Lung (tissue), 12 donors: ENCODE data around the gene RABGAP1L. TPM values are rescaled to one million over a fixed set of nuclear protein-coding genes. Genes with fewer than 3 reads are reported as not detected.

Experiments used
- ATAC-seq: fragments of 200-7000 bp; cut with Tn5 transposase; one replicate; pipeline ENCODE4 v1.9.1; 2020; ENCODE audit warnings: moderate number of reproducible peaks; ENCODE audit not compliant: insufficient read depth, low FRiP score
- DNase-seq, 3 donors: peaks; one replicate each; pipeline ENCODE4 v3.0.0-alpha.2; 2013 to 2017
- H3K27ac ChIP-seq, 2 donors: one replicate each; pipeline ENCODE4 v1.5.1; 2013; ENCODE audit warnings: mild to moderate bottlenecking in 2 of 2, moderate library complexity in 2 of 2, control low read depth in 1 of 2, inconsistent platforms in 1 of 2, low read depth in 1 of 2, low read length in 1 of 2
- H3K27me3 ChIP-seq, 3 donors: one replicate each; pipeline ENCODE4 v1.5.1; 2013; ENCODE audit warnings: low read length in 2 of 3; ENCODE audit not compliant: control insufficient read depth in 3 of 3, insufficient read depth in 3 of 3
- H3K36me3 ChIP-seq, 4 donors: one replicate each; pipeline ENCODE4 v1.5.1; 2013; ENCODE audit warnings: low read length in 4 of 4, mild to moderate bottlenecking in 1 of 4, moderate library complexity in 1 of 4; ENCODE audit not compliant: control insufficient read depth in 4 of 4, insufficient read depth in 4 of 4
- H3K4me1 ChIP-seq, 5 donors: one replicate each; pipeline ENCODE4 v1.5.1; 2013; ENCODE audit warnings: low read length in 5 of 5, mild to moderate bottlenecking in 2 of 5, moderate library complexity in 1 of 5; ENCODE audit not compliant: control insufficient read depth in 5 of 5, insufficient read depth in 5 of 5
- H3K4me3 ChIP-seq: one replicate; pipeline ENCODE4 v1.5.1; 2013; ENCODE audit warnings: mild to moderate bottlenecking, control low read depth, moderate library complexity
- H3K9ac ChIP-seq, 2 donors: one replicate each; pipeline ENCODE4 v1.5.1; 2013; ENCODE audit warnings: low read length in 2 of 2, control low read depth in 1 of 2; ENCODE audit not compliant: insufficient read depth in 1 of 2
- H3K9me3 ChIP-seq, 4 donors: one replicate each; pipeline ENCODE4 v1.5.1; 2013; ENCODE audit warnings: low read length in 3 of 4, mild to moderate bottlenecking in 1 of 4, moderate library complexity in 1 of 4; ENCODE audit not compliant: control insufficient read depth in 4 of 4, insufficient read depth in 3 of 4
- WGBS, 2 donors: extraction: QIAGEN DNeasy Blood & Tissue Kit; methylation state at CpG; one replicate each; pipeline ENCODE4 v1.1.7; 2013; 5-methylcytosine and 5-hydroxymethylcytosine counted together
- polyA plus RNA-seq, 2 donors: library from polyadenylated mRNA; stranded (reverse); fragments of 200-250 nt; gene quantifications; one replicate each; pipeline ENCODE4 v1.2.1, GENCODE V29; 2013
- total RNA-seq, 2 donors: library from RNA; depleted of rRNA in 1 of 2; stranded (reverse); fragments of >200 nt in 1 of 2; gene quantifications; one replicate each; pipeline ENCODE4 v1.2.1, GENCODE V29; 2014 to 2021
- TF ChIP-seq, protein P1 (sequence below): IDR thresholded peaks from 2 replicates; pipeline ENCODE4 v1.5.1; 2012; ENCODE audit warnings: mild to moderate bottlenecking; ENCODE audit errors: control extremely low read depth, extremely low read depth
- donor health status: control.
- donor health status: control.
- donor health status: Bipolar disorder and iron deficiency.
- donor health status: healthy.
- donor health status: DM: yes; HTN: yes; CAD: no.

Gene RABGAP1L
- total and polyA plus RNA-seq, 4 donors = 16.0 to 123 (median 44.5) TPM

GRCh38 chr1:174428033-174428432 lies 268.7 kb downstream of the RABGAP1L start:
- H3K4me1 ChIP-seq = peaks cover 0 to 4% (median 2%) of the 10 kb centered on the region in 5 donors
- no peak overlapping the region for H3K9ac ChIP-seq
- no peak overlapping the region for H3K27ac ChIP-seq
- no peaks in the 10 kb centered on the region for H3K36me3 ChIP-seq
- ATAC-seq (no peak), DNase-seq (peak in 2 of 3 donors; percentile 12 to 20)
- H3K4me3 ChIP-seq = no peak overlapping the region
- H3K27me3 ChIP-seq = no peaks in the 10 kb centered on the region
- TF ChIP-seq, protein P1, sequence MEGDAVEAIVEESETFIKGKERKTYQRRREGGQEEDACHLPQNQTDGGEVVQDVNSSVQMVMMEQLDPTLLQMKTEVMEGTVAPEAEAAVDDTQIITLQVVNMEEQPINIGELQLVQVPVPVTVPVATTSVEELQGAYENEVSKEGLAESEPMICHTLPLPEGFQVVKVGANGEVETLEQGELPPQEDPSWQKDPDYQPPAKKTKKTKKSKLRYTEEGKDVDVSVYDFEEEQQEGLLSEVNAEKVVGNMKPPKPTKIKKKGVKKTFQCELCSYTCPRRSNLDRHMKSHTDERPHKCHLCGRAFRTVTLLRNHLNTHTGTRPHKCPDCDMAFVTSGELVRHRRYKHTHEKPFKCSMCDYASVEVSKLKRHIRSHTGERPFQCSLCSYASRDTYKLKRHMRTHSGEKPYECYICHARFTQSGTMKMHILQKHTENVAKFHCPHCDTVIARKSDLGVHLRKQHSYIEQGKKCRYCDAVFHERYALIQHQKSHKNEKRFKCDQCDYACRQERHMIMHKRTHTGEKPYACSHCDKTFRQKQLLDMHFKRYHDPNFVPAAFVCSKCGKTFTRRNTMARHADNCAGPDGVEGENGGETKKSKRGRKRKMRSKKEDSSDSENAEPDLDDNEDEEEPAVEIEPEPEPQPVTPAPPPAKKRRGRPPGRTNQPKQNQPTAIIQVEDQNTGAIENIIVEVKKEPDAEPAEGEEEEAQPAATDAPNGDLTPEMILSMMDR = no peak
- WGBS, 2 donors = 74 to 85% methylated on average over 3 of the region's 3 CpGs
- no peaks in the 10 kb centered on the region for H3K9me3 ChIP-seq

GRCh38 chr1:174428739-174429138 lies 269.4 kb downstream of the RABGAP1L start:
- TF ChIP-seq, protein P1 = no peak

GRCh38 chr1:174433451-174433850 lies 274.1 kb downstream of the RABGAP1L start:
- WGBS, 2 donors = 90 to 95% methylated on average over 1 of the region's 1 CpG
- no peak overlapping the region for H3K4me3 ChIP-seq
- ATAC-seq = no peak

More at GRCh38 chr1:174428739-174429138, 269.4 kb downstream of the RABGAP1L start:
- no peak for DNase-seq
- ATAC-seq = no peak
- no peak overlapping the region for H3K4me3 ChIP-seq
- H3K27ac ChIP-seq = no peak overlapping the region
- H3K36me3 ChIP-seq = no peaks in the 10 kb centered on the region
- H3K9ac ChIP-seq = no peak overlapping the region
- no peaks in the 10 kb centered on the region for H3K9me3 ChIP-seq
- H3K27me3 ChIP-seq = no peaks in the 10 kb centered on the region
- peaks cover 0 to 4% (median under 1%) of the 10 kb centered on the region in 5 donors for H3K4me1 ChIP-seq

More at GRCh38 chr1:174433451-174433850, 274.1 kb downstream of the RABGAP1L start:
- peak in 1 of 3 donors; percentile 33 for DNase-seq
- Histone ChIP-seq H3K36me3 (no peaks in the 10 kb centered on the region), H3K27ac (no peak overlapping the region), H3K27me3 (no peaks in the 10 kb centered on the region), H3K9me3 (no peaks in the 10 kb centered on the region), H3K4me1 (no peaks in the 10 kb centered on the region), H3K9ac (no peak overlapping the region)
- TF ChIP-seq, protein P1 = no peak
